Hepatocyte (in vitro differentiated cells): Measurements from ENCODE around the gene SHROOM3. TPM values are rescaled to one million over a fixed set of nuclear protein-coding genes. Genes with fewer than 3 reads are reported as not detected.

Experiments
- DNase-seq: peaks from one replicate; pipeline ENCODE4 v3.0.0-alpha.2; 2016; ENCODE audit warnings: low spot score
- H2AFZ ChIP-seq: fragments of 200-600 bp; sonication (generic); 2 replicates; pipeline ENCODE4 v1.6.0; 2016; ENCODE audit warnings: antibody characterized with exemption, mild to moderate bottlenecking
- H3K27ac ChIP-seq: fragments of 200-600 bp; sonication (generic); 2 replicates; pipeline ENCODE4 v1.5.1; 2016; ENCODE audit warnings: mild to moderate bottlenecking
- H3K27me3 ChIP-seq: fragments of 200-600 bp; sonication (generic); 2 replicates; pipeline ENCODE4 v1.6.1; 2016
- H3K36me3 ChIP-seq: fragments of 200-600 bp; sonication (generic); replicated peaks from 2 replicates; pipeline ENCODE4 v1.5.1; 2016; ENCODE audit warnings: low read depth; ENCODE audit not compliant: insufficient read depth
- H3K4me1 ChIP-seq: fragments of 200-600 bp; sonication (generic); 2 replicates; pipeline ENCODE4 v1.5.1; 2016; ENCODE audit warnings: mild to moderate bottlenecking, moderate library complexity; ENCODE audit not compliant: insufficient read depth
- H3K4me2 ChIP-seq: fragments of 200-600 bp; sonication (generic); 2 replicates; pipeline ENCODE4 v1.6.0; 2016
- H3K4me3 ChIP-seq: fragments of 200-600 bp; sonication (generic); 2 replicates; pipeline ENCODE4 v1.5.1; 2016; ENCODE audit warnings: mild to moderate bottlenecking
- H3K79me2 ChIP-seq: fragments of 200-600 bp; sonication (generic); 2 replicates; pipeline ENCODE4 v1.6.0; 2017; ENCODE audit warnings: mild to moderate bottlenecking
- H3K9me2 ChIP-seq: fragments of 200-600 bp; sonication (generic); replicated peaks from 2 replicates; pipeline ENCODE4 v1.6.0; 2017; ENCODE audit warnings: mild to moderate bottlenecking; ENCODE audit not compliant: insufficient read depth
- H3K9me3 ChIP-seq: fragments of 200-600 bp; sonication (generic); 2 replicates; pipeline ENCODE4 v1.5.1; 2016; ENCODE audit warnings: low read depth, mild to moderate bottlenecking
- H4K20me1 ChIP-seq: fragments of 200-600 bp; sonication (generic); 2 replicates; pipeline ENCODE4 v1.6.0; 2016; ENCODE audit warnings: mild to moderate bottlenecking; ENCODE audit not compliant: insufficient read depth, poor library complexity, severe bottlenecking
- EZH2 ChIP-seq: fragments of 200-600 bp; sonication (generic); IDR thresholded peaks from 2 replicates; pipeline ENCODE4 v1.6.1; 2016; ENCODE audit warnings: antibody characterized with exemption, mild to moderate bottlenecking, borderline replicate concordance
- EZH2phosphoT487 ChIP-seq: fragments of 200-600 bp; sonication (generic); IDR thresholded peaks from one replicate; pipeline ENCODE4 v1.6.1; 2018; ENCODE audit warnings: antibody characterized with exemption, mild to moderate bottlenecking, low read depth, moderate library complexity; ENCODE audit not compliant: unreplicated experiment, severe bottlenecking
- WGBS: methylation state at CpG from one replicate; pipeline ENCODE4 v1.1.6; 2016; ENCODE audit warnings: low lambda C conversion rate; ENCODE audit errors: missing lambda C conversion rate; 5-methylcytosine and 5-hydroxymethylcytosine counted together
- polyA plus RNA-seq: library from polyadenylated mRNA; unstranded; fragments of >200 nt; fragmentation: Nextera tagmentation; extraction: Ambion mirVana; gene quantifications from 2 replicates; pipeline ENCODE4 v1.2.1, GENCODE V29; 2016
- total RNA-seq: library from RNA; depleted of rRNA; stranded (reverse); fragments of >200 nt; gene quantifications from 2 replicates; pipeline ENCODE4 v1.2.3, GENCODE V29; 2014
- TF ChIP-seq, protein P1 (sequence below): fragments of 200-600 bp; sonication (generic); IDR thresholded peaks from 2 replicates; pipeline ENCODE4 v1.5.1; 2016; ENCODE audit warnings: antibody characterized with exemption, mild to moderate bottlenecking; ENCODE audit not compliant: poor library complexity

The SHROOM3 gene
- total and polyA plus RNA-seq, 2 experiments from 2014 or later = 35.0 to 63.1 TPM

DNA sequence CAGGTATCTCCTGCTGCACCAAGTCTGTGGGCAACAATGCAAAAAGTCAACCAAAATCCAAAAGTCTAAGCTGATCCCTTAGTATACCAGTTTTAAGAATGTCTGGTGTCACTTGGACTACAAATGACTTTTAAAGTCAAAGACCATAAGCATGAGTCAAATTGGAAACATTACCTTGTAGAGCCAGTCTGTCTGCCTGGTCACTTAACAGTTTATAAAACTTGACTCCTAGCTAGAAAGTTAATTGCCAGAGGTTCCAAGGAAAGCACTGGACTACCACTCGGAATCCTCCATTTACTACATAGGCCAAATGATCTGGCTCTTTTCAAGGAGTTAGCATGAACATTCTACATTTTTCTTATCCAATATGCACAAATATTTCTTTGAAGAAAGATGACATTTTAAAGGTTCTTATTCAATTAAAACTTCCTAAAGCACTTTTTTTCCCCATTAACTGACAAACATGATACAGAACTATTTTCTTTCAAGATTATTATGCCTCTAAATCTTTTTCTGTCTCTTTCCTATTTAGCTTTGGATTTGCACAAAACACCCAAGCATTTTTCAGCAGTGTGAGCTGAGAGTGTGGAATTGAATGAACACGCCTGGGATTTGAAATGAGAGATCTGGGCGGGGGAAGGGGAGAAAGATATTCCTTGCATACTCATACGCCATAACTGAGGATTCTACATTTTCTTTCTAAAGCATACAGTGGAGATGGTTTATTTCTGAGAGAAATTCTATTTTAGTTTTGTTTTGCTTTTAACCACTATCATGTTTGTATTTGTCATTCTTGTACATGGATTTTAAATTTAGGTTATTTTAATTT lies 188.4 kb downstream of the SHROOM3 start:
- H2AFZ ChIP-seq = no peak overlapping the region
- no peaks in the 10 kb centered on the region for H4K20me1 ChIP-seq
- WGBS = 56% methylated on average over 4 of the region's 4 CpGs
- peak overlapping the region; percentile 81 for H3K27ac ChIP-seq
- DNase-seq = no peak
- H3K9me2 ChIP-seq = no peaks in the 10 kb centered on the region
- TF ChIP-seq EZH2 (no peak), EZH2phosphoT487 (no peak)
- TF ChIP-seq, protein P1, sequence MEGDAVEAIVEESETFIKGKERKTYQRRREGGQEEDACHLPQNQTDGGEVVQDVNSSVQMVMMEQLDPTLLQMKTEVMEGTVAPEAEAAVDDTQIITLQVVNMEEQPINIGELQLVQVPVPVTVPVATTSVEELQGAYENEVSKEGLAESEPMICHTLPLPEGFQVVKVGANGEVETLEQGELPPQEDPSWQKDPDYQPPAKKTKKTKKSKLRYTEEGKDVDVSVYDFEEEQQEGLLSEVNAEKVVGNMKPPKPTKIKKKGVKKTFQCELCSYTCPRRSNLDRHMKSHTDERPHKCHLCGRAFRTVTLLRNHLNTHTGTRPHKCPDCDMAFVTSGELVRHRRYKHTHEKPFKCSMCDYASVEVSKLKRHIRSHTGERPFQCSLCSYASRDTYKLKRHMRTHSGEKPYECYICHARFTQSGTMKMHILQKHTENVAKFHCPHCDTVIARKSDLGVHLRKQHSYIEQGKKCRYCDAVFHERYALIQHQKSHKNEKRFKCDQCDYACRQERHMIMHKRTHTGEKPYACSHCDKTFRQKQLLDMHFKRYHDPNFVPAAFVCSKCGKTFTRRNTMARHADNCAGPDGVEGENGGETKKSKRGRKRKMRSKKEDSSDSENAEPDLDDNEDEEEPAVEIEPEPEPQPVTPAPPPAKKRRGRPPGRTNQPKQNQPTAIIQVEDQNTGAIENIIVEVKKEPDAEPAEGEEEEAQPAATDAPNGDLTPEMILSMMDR = no peak
- peaks cover 44% of the 10 kb centered on the region for H3K79me2 ChIP-seq
- H3K27me3 ChIP-seq = no peaks in the 10 kb centered on the region
- H3K4me3 ChIP-seq = no peak overlapping the region
- peak overlapping the region; percentile 67 for H3K4me2 ChIP-seq
- H3K4me1 ChIP-seq = peaks cover 31% of the 10 kb centered on the region
- H3K36me3 ChIP-seq = no peaks in the 10 kb centered on the region
- H3K9me3 ChIP-seq = no peaks in the 10 kb centered on the region

- no peak overlapping the region for H3K4me3 ChIP-seq
- peak overlapping the region; percentile 67 for H3K4me2 ChIP-seq
- H4K20me1 ChIP-seq = no peaks in the 10 kb centered on the region
- TF ChIP-seq EZH2 (no peak), EZH2phosphoT487 (no peak)
- TF ChIP-seq, protein P1 = no peak
- peak; percentile 72 for DNase-seq
- H3K27me3 ChIP-seq = no peaks in the 10 kb centered on the region
- H3K4me1 ChIP-seq = peaks cover 31% of the 10 kb centered on the region
- H3K79me2 ChIP-seq = peaks cover 36% of the 10 kb centered on the region
- WGBS = 29% methylated on average over 9 of the region's 9 CpGs
- no peaks in the 10 kb centered on the region for H3K36me3 ChIP-seq
- no peaks in the 10 kb centered on the region for H3K9me3 ChIP-seq
- no peak overlapping the region for H2AFZ ChIP-seq
- H3K9me2 ChIP-seq = no peaks in the 10 kb centered on the region
- peak overlapping the region; percentile 81 for H3K27ac ChIP-seq
Observed at GRCh38 chr4:76624241-76624681, 189.2 kb downstream of the SHROOM3 start.

DNA sequence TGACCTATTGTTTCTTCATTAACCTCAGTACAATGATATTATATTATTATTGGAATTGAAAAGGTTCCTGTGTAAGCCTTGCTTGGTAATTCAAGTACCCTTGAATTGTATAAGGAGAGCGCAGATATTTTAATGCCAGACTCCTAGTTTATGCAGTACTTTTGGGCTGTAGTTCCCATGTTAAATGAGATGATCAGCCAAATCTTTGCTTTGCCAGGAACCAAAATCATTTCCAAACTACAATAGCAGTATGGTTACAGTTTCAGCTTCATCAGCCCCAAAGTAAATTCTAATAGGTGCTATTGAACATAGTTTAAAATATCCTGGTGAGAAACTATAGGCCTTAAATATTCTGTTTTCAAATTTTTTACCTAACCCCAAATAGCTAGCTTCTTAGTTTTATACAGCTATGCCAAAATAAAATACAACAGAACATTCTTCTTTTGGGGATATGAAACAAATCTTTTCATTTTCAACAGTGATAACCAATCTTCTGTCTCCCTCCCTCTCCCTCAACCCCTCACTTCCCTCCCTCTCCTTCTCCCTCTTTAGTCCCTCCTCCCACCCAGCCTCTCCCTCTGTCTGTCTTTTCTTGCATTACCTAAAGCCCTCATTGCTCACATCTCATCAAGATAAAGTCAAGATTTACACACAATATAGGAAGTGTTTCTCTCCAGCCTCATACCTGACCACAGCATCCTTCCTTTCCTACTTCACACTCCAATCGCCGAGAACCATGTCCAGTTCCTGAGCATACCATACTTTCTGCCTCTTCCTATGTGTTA lies 190.1 kb downstream of the SHROOM3 start:
- Histone ChIP-seq H3K27ac (peak overlapping the region; percentile 81), H3K27me3 (no peaks in the 10 kb centered on the region), H3K4me1 (peaks cover 31% of the 10 kb centered on the region), H3K9me3 (no peaks in the 10 kb centered on the region), H4K20me1 (no peaks in the 10 kb centered on the region), H3K4me3 (no peak overlapping the region), H3K79me2 (peaks cover 32% of the 10 kb centered on the region), H2AFZ (no peak overlapping the region), H3K9me2 (no peaks in the 10 kb centered on the region), H3K4me2 (no peak overlapping the region), H3K36me3 (no peaks in the 10 kb centered on the region)
- no peak for DNase-seq
- TF ChIP-seq EZH2phosphoT487 (no peak), EZH2 (no peak)
- TF ChIP-seq, protein P1 = no peak
- 92% methylated on average over 3 of the region's 3 CpGs for WGBS
